ENCODE results near the gene AAMP.

Gene AAMP

DNA sequence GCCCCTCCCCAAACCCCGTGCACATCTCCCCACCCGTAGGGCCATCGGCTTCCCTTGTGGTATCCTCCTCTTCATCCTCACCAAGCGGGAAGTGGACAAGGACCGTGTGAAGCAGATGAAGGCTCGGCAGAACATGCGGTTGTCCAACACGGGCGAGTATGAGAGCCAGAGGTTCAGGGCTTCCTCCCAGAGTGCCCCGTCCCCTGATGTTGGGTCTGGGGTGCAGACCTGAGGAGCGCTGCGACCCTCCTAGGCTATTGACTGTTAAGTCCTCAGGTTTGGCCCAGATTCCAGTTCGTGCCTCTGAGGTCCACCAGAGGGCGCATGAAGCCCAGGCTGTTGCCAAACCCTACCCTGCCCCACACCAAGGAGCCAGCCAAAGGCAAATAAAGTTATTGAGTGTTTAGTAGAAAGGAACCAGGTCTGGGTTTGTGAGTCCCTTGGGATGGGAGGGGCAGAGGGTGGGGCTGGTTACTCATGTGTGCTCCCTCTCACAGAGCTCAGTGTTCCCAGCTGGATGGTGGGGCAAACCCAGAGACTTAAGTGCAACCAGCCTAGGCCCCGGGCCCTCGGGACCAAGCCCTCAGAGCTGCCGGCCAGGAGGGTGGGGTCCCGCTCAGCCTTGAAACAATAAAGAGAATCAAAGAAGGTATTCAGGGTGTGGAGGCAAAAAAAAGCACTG, 2.7 kb upstream of the AAMP start:
- ChIA-PET CTCF (interaction anchor here (0.7 to 4.4 kb wide), 8 partner anchors 10 to 1572 kb away, joined by 3 to 30 read pairs (median 4); partner anchors contain the start of genes CATIP and TMBIM1), POLR2A (interaction anchor here (0.9 to 3.2 kb wide), 2 partner anchors 14 to 387 kb away, joined by 3 to 22 read pairs; partner anchors contain the start of gene BCS1L)
- DNase-seq (ENCODE audit: extremely low spot score) = peak; percentile 78
- TF ChIP-seq TARDBP (IDR thresholded peaks at IDR 0.05) (no peak), HDGF (IDR thresholded peaks at IDR 0.05; ENCODE audit: borderline replicate concordance) (0 out of 2 replicates have a peak, but pooled peaks have one; percentile 67), FOXM1 (IDR thresholded peaks at IDR 0.05; ENCODE audit: borderline replicate concordance) (peak; percentile 26; the same call in 1 of the 2 replicates)

DNA sequence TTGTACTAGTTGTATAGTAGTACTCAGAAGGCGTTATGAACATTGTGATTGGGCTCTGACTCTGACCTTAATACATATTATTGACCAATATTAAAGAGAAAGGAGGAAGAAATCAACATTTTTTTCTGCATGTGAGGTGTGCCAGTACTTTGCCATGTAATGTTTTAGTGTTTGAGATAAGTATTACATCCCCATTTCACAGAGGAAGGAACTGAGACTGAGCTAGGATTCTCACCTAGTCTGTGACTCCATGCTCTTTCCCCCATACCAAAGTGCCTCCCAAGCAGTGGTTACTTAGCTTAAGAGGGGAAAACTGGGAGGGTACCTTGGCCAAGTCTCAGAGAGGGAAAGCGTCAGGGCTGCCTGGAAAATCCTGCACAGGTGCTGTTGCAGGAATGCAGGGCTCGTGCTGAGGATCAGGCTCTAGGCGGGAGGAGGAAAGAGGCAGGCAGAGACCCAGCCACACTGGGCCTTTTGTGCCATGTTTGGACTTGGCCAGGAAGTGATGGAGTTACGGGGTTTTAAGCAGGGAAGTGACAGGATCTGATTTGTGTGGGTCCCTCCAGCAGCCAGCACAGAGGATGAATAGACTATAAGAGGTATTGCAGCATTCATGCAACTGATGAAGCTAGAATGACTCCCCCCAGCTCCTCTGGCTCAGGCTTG, 2.1 kb upstream of the AAMP start:
- ChIA-PET POLR2A (no interaction called here), CTCF (interaction anchor here (1.1 to 4.4 kb wide), 5 partner anchors 11 to 114 kb away, joined by 4 to 30 read pairs (median 5); partner anchors contain the start of gene TMBIM1)
- TF ChIP-seq L3MBTL2 (conservative IDR thresholded peaks at IDR 0.05) (no peak), ELF4 (IDR thresholded peaks at IDR 0.05) (no peak), TARDBP (IDR thresholded peaks at IDR 0.05) (no peak), CTBP1 (IDR thresholded peaks at IDR 0.05; ENCODE audit: borderline replicate concordance) (no peak), FOXK2 (IDR thresholded peaks at IDR 0.05) (no peak), SP1 (IDR thresholded peaks at IDR 0.05) (no peak), BHLHE40 (IDR thresholded peaks at IDR 0.05; ENCODE audit: borderline replicate concordance) (no peak), FOXA1 (IDR thresholded peaks at IDR 0.05) (no peak), NFRKB (IDR thresholded peaks at IDR 0.05) (no peak), SUZ12 (IDR thresholded peaks at IDR 0.05) (no peak), ARNT (IDR thresholded peaks at IDR 0.05) (no peak)
- TF ChIP-seq, protein P1, sequence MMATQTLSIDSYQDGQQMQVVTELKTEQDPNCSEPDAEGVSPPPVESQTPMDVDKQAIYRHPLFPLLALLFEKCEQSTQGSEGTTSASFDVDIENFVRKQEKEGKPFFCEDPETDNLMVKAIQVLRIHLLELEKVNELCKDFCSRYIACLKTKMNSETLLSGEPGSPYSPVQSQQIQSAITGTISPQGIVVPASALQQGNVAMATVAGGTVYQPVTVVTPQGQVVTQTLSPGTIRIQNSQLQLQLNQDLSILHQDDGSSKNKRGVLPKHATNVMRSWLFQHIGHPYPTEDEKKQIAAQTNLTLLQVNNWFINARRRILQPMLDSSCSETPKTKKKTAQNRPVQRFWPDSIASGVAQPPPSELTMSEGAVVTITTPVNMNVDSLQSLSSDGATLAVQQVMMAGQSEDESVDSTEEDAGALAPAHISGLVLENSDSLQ (IDR thresholded peaks at IDR 0.05) = no peak
- DNase-seq (ENCODE audit: extremely low spot score) = no peak

DNA sequence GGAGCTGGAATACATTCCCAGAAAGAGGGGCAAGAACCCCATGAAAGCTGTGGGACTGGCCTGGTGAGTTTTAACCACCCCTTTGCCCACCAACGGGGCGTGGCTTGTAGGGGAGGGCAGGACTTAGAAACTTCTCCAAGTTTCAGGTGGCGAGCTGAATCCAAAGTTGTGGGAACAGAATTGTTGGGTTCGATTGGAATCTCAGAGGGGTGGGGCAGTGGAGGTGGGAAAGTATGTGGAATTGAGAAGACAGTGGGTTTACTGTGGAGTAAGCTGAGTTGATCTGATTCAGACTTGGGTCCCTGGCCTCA, 1.5 kb upstream of the AAMP start:
- DNase-seq (ENCODE audit: extremely low spot score) = no peak
- TF ChIP-seq HDGF (IDR thresholded peaks at IDR 0.05; ENCODE audit: borderline replicate concordance) (no peak), FOXK2 (IDR thresholded peaks at IDR 0.05) (no peak), NFRKB (IDR thresholded peaks at IDR 0.05) (no peak), ZNF384 (IDR thresholded peaks at IDR 0.05) (no peak), TARDBP (IDR thresholded peaks at IDR 0.05) (no peak), FOXM1 (IDR thresholded peaks at IDR 0.05; ENCODE audit: borderline replicate concordance) (no peak), L3MBTL2 (conservative IDR thresholded peaks at IDR 0.05) (no peak), BHLHE40 (IDR thresholded peaks at IDR 0.05; ENCODE audit: borderline replicate concordance) (no peak), ELF4 (IDR thresholded peaks at IDR 0.05) (no peak), FOXA1 (IDR thresholded peaks at IDR 0.05) (no peak), ARNT (IDR thresholded peaks at IDR 0.05) (no peak), LEF1 (IDR thresholded peaks at IDR 0.05; ENCODE audit: borderline replicate concordance) (no peak), CTBP1 (IDR thresholded peaks at IDR 0.05; ENCODE audit: borderline replicate concordance) (no peak), SP1 (IDR thresholded peaks at IDR 0.05) (no peak), SUZ12 (IDR thresholded peaks at IDR 0.05) (no peak)
- TF ChIP-seq, protein P1 (IDR thresholded peaks at IDR 0.05) = no peak
- ChIA-PET CTCF (interaction anchor here (1.4 to 4.4 kb wide), 4 partner anchors 15 to 85 kb away, joined by 5 to 30 read pairs (median 15); partner anchors contain the start of genes CATIP and TMBIM1), POLR2A (interaction anchor here (1.9 to 2.1 kb wide), 2 partner anchors 15 to 125 kb away, joined by 11 to 12 read pairs; no protein-coding TSS in a partner anchor)

DNA sequence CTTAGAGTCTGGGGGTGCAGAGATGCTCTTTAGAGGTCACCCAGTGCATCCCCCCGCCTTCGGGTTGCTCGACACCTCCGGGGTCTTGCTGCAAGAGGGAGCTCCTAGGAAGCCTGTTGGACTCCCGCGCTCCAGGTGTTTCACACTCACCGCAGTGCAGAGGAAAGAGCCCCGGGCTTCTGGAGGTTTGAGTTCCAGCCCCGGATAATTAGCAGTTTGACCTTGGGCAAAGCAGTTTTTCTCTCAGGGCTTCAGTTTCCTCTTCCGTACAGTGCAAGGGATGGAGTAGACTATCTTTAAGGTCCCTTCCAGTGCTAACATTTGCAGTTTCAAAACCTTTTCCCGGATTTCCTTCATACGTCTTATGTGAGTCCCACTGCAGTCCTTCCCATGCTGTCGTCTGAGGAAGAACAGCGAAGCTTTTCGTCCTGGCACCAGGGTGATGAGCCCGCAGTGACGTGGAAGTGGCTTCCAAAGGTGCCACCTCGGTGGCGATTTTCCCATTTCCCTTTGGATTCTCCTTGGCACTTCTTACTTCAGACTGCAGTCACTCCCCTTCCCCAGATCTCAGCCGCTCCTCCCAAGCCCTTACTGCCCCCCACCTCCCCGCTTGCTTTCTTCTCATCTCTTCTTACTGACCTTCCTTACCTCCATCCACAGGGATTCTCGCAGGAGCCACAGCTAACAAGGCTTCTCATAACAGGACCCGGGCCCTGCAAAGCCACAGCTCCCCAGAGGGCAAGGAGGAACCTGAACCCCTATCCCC, 967 bp upstream of the AAMP start:
- DNase-seq (ENCODE audit: extremely low spot score) = no peak

DNA sequence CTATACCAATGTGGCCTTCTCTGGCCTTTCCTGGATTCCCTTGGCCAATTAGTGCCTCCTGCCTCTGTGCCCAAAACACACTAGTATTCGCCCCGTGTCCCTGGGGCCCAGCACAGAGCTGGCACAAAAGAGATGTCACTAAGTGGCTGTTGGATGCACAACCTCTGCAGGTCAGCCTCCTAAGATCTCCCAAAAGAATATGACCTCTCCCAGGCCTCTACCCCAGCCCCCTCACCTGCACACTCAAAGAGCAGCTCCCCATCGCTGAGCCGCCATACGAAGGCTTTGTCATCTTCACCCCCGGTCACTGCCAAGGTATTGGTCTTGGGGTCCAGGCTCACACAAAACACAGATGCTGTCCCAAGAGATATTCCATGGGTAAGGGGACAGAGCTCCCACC, 2.7 kb downstream of the AAMP start:
- no peak for TF ChIP-seq ARNT (IDR thresholded peaks at IDR 0.05)
- TF ChIP-seq CTBP1 (IDR thresholded peaks at IDR 0.05; ENCODE audit: borderline replicate concordance) = no peak
- no peak for TF ChIP-seq BHLHE40 (IDR thresholded peaks at IDR 0.05; ENCODE audit: borderline replicate concordance)
- TF ChIP-seq SP1 (IDR thresholded peaks at IDR 0.05) = no peak
- TF ChIP-seq FOXM1 (IDR thresholded peaks at IDR 0.05; ENCODE audit: borderline replicate concordance) = no peak
- TF ChIP-seq TARDBP (IDR thresholded peaks at IDR 0.05) = no peak
- TF ChIP-seq FOXA1 (IDR thresholded peaks at IDR 0.05) = no peak
- TF ChIP-seq NFRKB (IDR thresholded peaks at IDR 0.05) = no peak
- TF ChIP-seq L3MBTL2 (conservative IDR thresholded peaks at IDR 0.05) = no peak
- TF ChIP-seq FOXK2 (IDR thresholded peaks at IDR 0.05) = no peak
- no peak for TF ChIP-seq HDGF (IDR thresholded peaks at IDR 0.05; ENCODE audit: borderline replicate concordance)
- no peak for TF ChIP-seq SUZ12 (IDR thresholded peaks at IDR 0.05)
- TF ChIP-seq, protein P1 (IDR thresholded peaks at IDR 0.05) = no peak
- no peak for TF ChIP-seq LEF1 (IDR thresholded peaks at IDR 0.05; ENCODE audit: borderline replicate concordance)
- TF ChIP-seq ZNF384 (IDR thresholded peaks at IDR 0.05) = no peak
- DNase-seq (ENCODE audit: extremely low spot score) = no peak
- ChIA-PET CTCF (no interaction called here), POLR2A (interaction anchor here (1.1 kb wide), 1 partner anchor 15 kb away, joined by 3 read pairs; no protein-coding TSS in a partner anchor)

More for the DNA sequence above, 967 bp upstream of the AAMP start:
- TF ChIP-seq NFRKB (IDR thresholded peaks at IDR 0.05) = no peak
- TF ChIP-seq ARNT (IDR thresholded peaks at IDR 0.05) = no peak
- TF ChIP-seq FOXA1 (IDR thresholded peaks at IDR 0.05) = no peak
- TF ChIP-seq LEF1 (IDR thresholded peaks at IDR 0.05; ENCODE audit: borderline replicate concordance) = no peak
- no peak for TF ChIP-seq BHLHE40 (IDR thresholded peaks at IDR 0.05; ENCODE audit: borderline replicate concordance)
- no peak for TF ChIP-seq SUZ12 (IDR thresholded peaks at IDR 0.05)
- TF ChIP-seq FOXK2 (IDR thresholded peaks at IDR 0.05) = no peak
- no peak for TF ChIP-seq ZNF384 (IDR thresholded peaks at IDR 0.05)
- TF ChIP-seq SP1 (IDR thresholded peaks at IDR 0.05) = no peak
- TF ChIP-seq TARDBP (IDR thresholded peaks at IDR 0.05) = no peak
- ChIA-PET POLR2A (interaction anchor here (0.7 to 2.1 kb wide), 13 partner anchors 10 to 135 kb away, joined by 3 to 12 read pairs (median 4); partner anchors contain the start of gene GPBAR1), CTCF (interaction anchor here (1.0 to 4.4 kb wide), 5 partner anchors 15 to 86 kb away, joined by 4 to 30 read pairs (median 7); partner anchors contain the start of genes CATIP and TMBIM1)

Measured in HEK293T (cell line).